Medulla oblongata (tissue), 1 donor: ENCODE results near the gene LAMB2.

Source experiments
- DNase-seq: peaks from one replicate; pipeline ENCODE4 v3.0.0-alpha.2; 2015; ENCODE audit errors: extremely low spot score

LAMB2 gene

GRCh38 chr3:49076116-49076515 lies 56.7 kb downstream of the LAMB2 start:
- no peak for DNase-seq
